H9 (cell line): Measurements from ENCODE around the gene DMD. TPM values are rescaled to one million over a fixed set of nuclear protein-coding genes. Genes with fewer than 3 reads are reported as not detected.

ENCODE experiments used
- DNase-seq: peaks from one replicate; pipeline ENCODE4 v3.0.0-alpha.2; 2017
- H2AFZ ChIP-seq: one replicate; pipeline ENCODE4 v1.6.1; 2013; ENCODE audit warnings: mild to moderate bottlenecking, low read length, control low read depth, moderate library complexity
- H2AK5ac ChIP-seq: 2 replicates; pipeline ENCODE4 v1.6.1; 2013; ENCODE audit warnings: low read length, control low read depth, mixed read lengths; ENCODE audit not compliant: insufficient read length
- H2BK120ac ChIP-seq: one replicate; pipeline ENCODE4 v1.6.1; 2013; ENCODE audit warnings: low read depth, mild to moderate bottlenecking, low read length, control low read depth, inconsistent platforms; ENCODE audit not compliant: poor library complexity, severe bottlenecking
- H2BK12ac ChIP-seq: 2 replicates; pipeline ENCODE4 v1.6.1; 2013; ENCODE audit warnings: low read length, control low read depth, mixed read lengths, low read depth; ENCODE audit not compliant: insufficient read length
- H2BK15ac ChIP-seq: 2 replicates; pipeline ENCODE4 v1.6.1; 2013; ENCODE audit warnings: low read depth, low read length, control low read depth
- H2BK20ac ChIP-seq: one replicate; pipeline ENCODE4 v1.6.1; 2013; ENCODE audit warnings: low read depth, mild to moderate bottlenecking, low read length, control low read depth, inconsistent platforms; ENCODE audit not compliant: poor library complexity, severe bottlenecking
- H2BK5ac ChIP-seq: 2 replicates; pipeline ENCODE4 v1.6.1; 2013; ENCODE audit warnings: low read length, control low read depth, mixed read lengths; ENCODE audit not compliant: insufficient read length
- H3K14ac ChIP-seq: 2 replicates; pipeline ENCODE4 v1.6.1; 2013; ENCODE audit warnings: low read length, control low read depth; ENCODE audit not compliant: insufficient read depth
- H3K18ac ChIP-seq: 2 replicates; pipeline ENCODE4 v1.6.1; 2013; ENCODE audit warnings: low read depth, mild to moderate bottlenecking, mixed read lengths, low read length, control low read depth; ENCODE audit not compliant: insufficient read length
- H3K23ac ChIP-seq: 2 replicates; pipeline ENCODE4 v1.6.1; 2013; ENCODE audit warnings: low read length, control low read depth, mixed read lengths, low read depth; ENCODE audit not compliant: insufficient read length
- H3K23me2 ChIP-seq: 2 replicates; pipeline ENCODE4 v1.6.1; 2013; ENCODE audit warnings: low read depth, mild to moderate bottlenecking, mixed read lengths, low read length, control low read depth; ENCODE audit not compliant: insufficient read length, poor library complexity, severe bottlenecking
- H3K27ac ChIP-seq: 2 replicates; pipeline ENCODE4 v1.5.1; 2013; ENCODE audit warnings: low read length, control low read depth, mixed read lengths, low read depth; ENCODE audit not compliant: insufficient read length
- H3K27me3 ChIP-seq: 2 replicates; pipeline ENCODE4 v1.6.1; 2013; ENCODE audit warnings: low read length, control low read depth, inconsistent platforms; ENCODE audit not compliant: insufficient read depth
- H3K4ac ChIP-seq: 2 replicates; pipeline ENCODE4 v1.6.1; 2013; ENCODE audit warnings: low read depth, mild to moderate bottlenecking, control low read depth, inconsistent platforms, low read length, moderate library complexity
- H3K4me1 ChIP-seq: 2 replicates; pipeline ENCODE4 v1.6.1; 2013; ENCODE audit warnings: low read length, control low read depth, inconsistent platforms; ENCODE audit not compliant: insufficient read depth
- H3K4me2 ChIP-seq: 2 replicates; pipeline ENCODE4 v1.6.1; 2013; ENCODE audit warnings: low read length, control low read depth, mixed read lengths; ENCODE audit not compliant: insufficient read length, insufficient read depth
- H3K56ac ChIP-seq: 2 replicates; pipeline ENCODE4 v1.6.1; 2013; ENCODE audit warnings: low read depth, mild to moderate bottlenecking, mixed read lengths, low read length, control low read depth; ENCODE audit not compliant: insufficient read length
- H3K79me1 ChIP-seq: 2 replicates; pipeline ENCODE4 v1.6.1; 2013; ENCODE audit warnings: low read depth, mild to moderate bottlenecking, moderate library complexity, low read length, control low read depth, inconsistent platforms; ENCODE audit not compliant: insufficient read depth, poor library complexity, severe bottlenecking
- H3K79me2 ChIP-seq: 2 replicates; pipeline ENCODE4 v1.6.1; 2013; ENCODE audit warnings: low read length, control low read depth, inconsistent platforms; ENCODE audit not compliant: insufficient read depth
- H3K9ac ChIP-seq: 2 replicates; pipeline ENCODE4 v1.6.1; 2013; ENCODE audit warnings: low read length, control low read depth, mixed read lengths; ENCODE audit not compliant: insufficient read length; ENCODE audit errors: extremely low read depth
- H3K9me3 ChIP-seq: one replicate; pipeline ENCODE4 v1.6.1; 2013; ENCODE audit warnings: low read depth, low read length, inconsistent platforms; ENCODE audit not compliant: control insufficient read depth
- H3T11ph ChIP-seq: one replicate; pipeline ENCODE4 v1.6.1; 2013; ENCODE audit warnings: mild to moderate bottlenecking, low read length, control low read depth, inconsistent platforms
- H4K20me1 ChIP-seq: one replicate; pipeline ENCODE4 v1.6.1; 2013; ENCODE audit not compliant: control insufficient read depth, insufficient read length, insufficient read depth
- H4K5ac ChIP-seq: 2 replicates; pipeline ENCODE4 v1.6.1; 2013; ENCODE audit warnings: low read depth, mild to moderate bottlenecking, mixed read lengths, low read length, control low read depth; ENCODE audit not compliant: insufficient read length
- H4K8ac ChIP-seq: replicated peaks from 2 replicates; pipeline ENCODE4 v1.6.1; 2013; ENCODE audit warnings: low read length, control low read depth, mixed read lengths, low read depth; ENCODE audit not compliant: insufficient read length
- H4K91ac ChIP-seq: 2 replicates; pipeline ENCODE4 v1.6.1; 2013; ENCODE audit warnings: low read depth, mild to moderate bottlenecking, moderate library complexity, mixed read lengths, low read length, control low read depth; ENCODE audit not compliant: insufficient read length
- H3K27ac Mint-ChIP-seq, 3 experiments: 2 replicates in 2 of 3; 3 replicates in 1 of 3; pipeline ENCODE4 v1.8.0; 2020 to 2021; ENCODE audit warnings: mixed read lengths in 3 of 3, mild to moderate bottlenecking in 1 of 3, moderate library complexity in 1 of 3
- H3K27me3 Mint-ChIP-seq: 2 replicates; pipeline ENCODE4 v1.8.0; 2021; ENCODE audit warnings: low read depth, mild to moderate bottlenecking, moderate library complexity, mixed read lengths
- H3K36me3 Mint-ChIP-seq, 3 experiments: 2 replicates in 2 of 3; 3 replicates in 1 of 3; pipeline ENCODE4 v1.8.0; 2020 to 2021; ENCODE audit warnings: low read depth in 3 of 3, mixed read lengths in 3 of 3; ENCODE audit not compliant: insufficient read depth in 1 of 3
- H3K4me1 Mint-ChIP-seq, 2 experiments: 2 replicates each; pipeline ENCODE4 v1.8.0; 2020; ENCODE audit warnings: mixed read lengths in 2 of 2
- H3K4me3 Mint-ChIP-seq, 2 experiments: 2 replicates in 1 of 2; 3 replicates in 1 of 2; pipeline ENCODE4 v1.8.0; 2020 to 2021; ENCODE audit warnings: mild to moderate bottlenecking in 2 of 2, mixed read lengths in 2 of 2, moderate library complexity in 1 of 2
- H3K9me3 Mint-ChIP-seq, 2 experiments: 2 replicates in 1 of 2; 3 replicates in 1 of 2; pipeline ENCODE4 v1.8.0; 2020; ENCODE audit warnings: mild to moderate bottlenecking in 2 of 2, mixed read lengths in 2 of 2, moderate library complexity in 1 of 2
- CTCF ChIP-seq: fragments of 200-600 bp; sonication (generic); conservative IDR thresholded peaks from 3 replicates; pipeline ENCODE4 v1.8.0; 2021; ENCODE audit warnings: antibody characterized with exemption, mild to moderate bottlenecking
- WGBS: extraction: QIAGEN DNeasy Blood & Tissue Kit; methylation state at CpG from one replicate; pipeline ENCODE4 v1.1.7; 2013; ENCODE audit warnings: missing lambda C conversion rate, low lambda C conversion rate, mixed read lengths; ENCODE audit not compliant: insufficient read length; ENCODE audit errors: extremely low coverage; 5-methylcytosine and 5-hydroxymethylcytosine counted together
- total RNA-seq: library from RNA; stranded (reverse); gene quantifications from 2 replicates; pipeline ENCODE4 v1.2.1, GENCODE V29; 2021

Gene DMD
- total RNA-seq, 1 experiment from 2014 or later = 3.8 TPM

GRCh38 chrX:32024072-32024471, 1187.3 kb downstream of the DMD start:
- peaks cover 2% of the 10 kb centered on the region; the same call in 1 of the 2 replicates for H3K27me3 Mint-ChIP-seq
- Histone ChIP-seq H3K4me2 (no peak overlapping the region), H3K18ac (no peak overlapping the region), H2BK12ac (no peak overlapping the region), H3K27ac (no peak overlapping the region), H3K79me1 (no peaks in the 10 kb centered on the region), H3K56ac (no peak overlapping the region), H3K23ac (no peak overlapping the region), H4K8ac (no peak overlapping the region), H3K79me2 (no peaks in the 10 kb centered on the region), H3K4ac (no peak overlapping the region), H2AK5ac (no peak overlapping the region), H3K9me3 (no peaks in the 10 kb centered on the region), H2AFZ (no peak overlapping the region), H2BK120ac (no peak overlapping the region), H3T11ph (no peak overlapping the region), H4K5ac (no peak overlapping the region), H2BK20ac (no peak overlapping the region), H3K4me1 (no peaks in the 10 kb centered on the region), H3K9ac (no peak overlapping the region), H4K20me1 (no peaks in the 10 kb centered on the region), H2BK15ac (no peak overlapping the region), H3K27me3 (no peaks in the 10 kb centered on the region), H3K23me2 (no peaks in the 10 kb centered on the region), H3K14ac (no peak overlapping the region), H4K91ac (no peak overlapping the region), H2BK5ac (no peak overlapping the region)
- H3K4me1 Mint-ChIP-seq = no peaks in the 10 kb centered on the region
- peaks cover 0 to 5% (median 0%) of the 10 kb centered on the region in 3 experiments; a peak in 1 of 7 replicates for H3K36me3 Mint-ChIP-seq
- no peak for TF ChIP-seq CTCF
- no peak overlapping the region for H3K27ac Mint-ChIP-seq
- peaks cover 48 to 59% of the 10 kb centered on the region in 2 experiments for H3K9me3 Mint-ChIP-seq
- WGBS = no CpG with 5 or more reads among the region's 9 CpGs
- DNase-seq = no peak
- no peak overlapping the region for H3K4me3 Mint-ChIP-seq
